ENCODE measurements around the gene PDXK.
"Not testable (repeated sequence)": the region's sequence is repeated elsewhere in the genome, so short reads cannot be mapped to it uniquely, and the experiment has no call there.

Gene PDXK

DNA sequence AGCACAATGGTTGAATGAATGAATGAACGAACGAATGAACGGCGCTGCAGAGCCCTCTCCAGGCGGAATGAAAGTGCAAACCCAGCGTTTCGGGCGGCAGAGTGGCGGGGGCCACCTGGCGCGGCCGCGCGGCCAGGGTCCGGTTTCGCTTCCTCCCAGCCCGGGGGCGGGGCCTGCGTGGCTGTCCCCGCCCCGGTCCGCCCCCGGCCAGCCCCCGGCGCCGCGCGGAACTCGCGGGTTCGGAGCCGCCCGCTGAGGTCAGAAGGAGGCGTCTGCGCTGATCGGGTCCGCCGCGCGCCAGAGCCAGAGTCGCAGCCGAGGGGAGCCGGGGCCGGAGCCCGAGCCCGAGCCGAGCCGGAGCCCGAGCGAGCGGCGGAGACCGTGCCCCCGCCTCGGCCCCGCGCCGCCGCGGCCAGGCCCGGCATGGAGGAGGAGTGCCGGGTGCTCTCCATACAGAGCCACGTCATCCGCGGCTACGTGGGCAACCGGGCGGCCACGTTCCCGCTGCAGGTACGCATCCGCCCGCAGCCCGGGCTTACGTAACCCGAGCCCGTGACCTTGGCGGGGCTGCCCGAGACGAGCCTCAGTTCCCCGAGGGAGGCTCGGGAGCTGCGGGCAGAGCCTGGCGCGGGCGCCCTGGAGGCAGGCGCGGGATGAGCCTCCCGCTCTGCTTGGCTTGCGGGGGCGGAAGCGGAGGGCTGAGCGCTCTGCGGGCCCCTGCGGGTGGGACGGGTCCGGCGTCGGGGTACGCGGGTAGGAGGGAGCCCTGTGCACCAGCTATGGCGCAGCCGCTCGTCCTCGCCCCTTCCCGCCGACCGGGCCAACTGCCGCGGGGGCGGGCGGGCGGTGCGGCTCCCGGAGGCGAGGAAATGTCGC is at the start of gene PDXK:
PDXK (plus strand) TSS at position 258 of the 876 bp plus-strand sequence; CDS start at position 424, 166 bp downstream.
- peak; percentile 92 for DNase-seq

DNA sequence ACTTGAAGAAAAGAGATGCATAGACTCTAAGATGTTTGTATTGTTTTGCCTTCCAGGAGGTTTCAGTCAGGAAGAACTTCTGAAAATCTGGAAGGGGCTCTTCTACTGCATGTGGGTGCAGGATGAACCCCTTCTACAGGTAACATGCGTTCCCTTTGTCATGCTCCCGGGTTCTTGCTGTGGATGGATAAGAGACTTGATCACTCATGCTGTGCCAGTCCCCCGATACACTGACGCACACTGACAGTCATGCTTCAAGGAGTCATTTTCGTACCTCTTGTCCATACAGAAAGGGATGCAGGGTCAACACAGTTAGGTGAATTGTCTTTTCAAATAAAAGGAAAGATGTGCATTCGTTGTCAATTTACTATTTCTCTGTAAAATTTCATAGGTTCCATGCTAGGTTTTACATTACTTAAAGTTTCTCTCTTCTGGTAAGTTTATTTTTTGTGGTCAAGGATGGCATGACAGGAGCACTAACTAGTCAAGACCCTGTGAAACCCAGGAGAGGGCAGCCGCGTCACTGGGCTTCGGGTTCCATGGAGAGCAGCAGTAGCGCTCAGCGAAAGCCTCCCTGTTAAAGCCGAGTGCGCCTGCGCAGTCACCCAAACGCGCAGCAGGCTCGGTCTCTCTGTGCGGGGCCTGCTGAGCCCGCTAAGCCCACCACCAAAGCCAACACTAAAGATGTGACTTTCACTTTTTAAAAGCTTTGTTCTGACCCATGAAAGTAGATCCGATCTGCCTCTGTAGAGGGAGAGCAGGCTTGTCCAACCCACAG is 48.9 kb upstream of the PDXK start:
- DNase-seq: no peak

DNA sequence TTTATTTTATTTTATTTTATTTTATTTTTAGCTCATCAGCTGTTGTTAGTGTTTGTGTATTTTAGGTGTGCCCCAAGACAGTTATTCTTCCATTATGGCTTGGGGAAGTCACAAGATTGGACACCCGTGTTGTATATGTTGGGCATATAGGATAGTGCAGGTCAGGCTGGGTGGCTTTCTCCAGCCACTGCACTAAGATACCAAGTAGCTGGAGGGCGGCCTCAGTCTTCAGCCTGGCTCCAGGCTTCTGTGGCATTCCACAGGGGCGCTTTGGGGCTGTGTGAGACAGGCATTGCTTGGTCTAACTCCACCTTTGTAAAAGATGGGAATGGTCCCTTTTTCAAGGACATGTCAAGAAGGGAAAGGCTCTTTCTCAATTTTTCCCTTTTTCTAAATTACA is 43.1 kb upstream of the PDXK start:
- no peak for DNase-seq

DNA sequence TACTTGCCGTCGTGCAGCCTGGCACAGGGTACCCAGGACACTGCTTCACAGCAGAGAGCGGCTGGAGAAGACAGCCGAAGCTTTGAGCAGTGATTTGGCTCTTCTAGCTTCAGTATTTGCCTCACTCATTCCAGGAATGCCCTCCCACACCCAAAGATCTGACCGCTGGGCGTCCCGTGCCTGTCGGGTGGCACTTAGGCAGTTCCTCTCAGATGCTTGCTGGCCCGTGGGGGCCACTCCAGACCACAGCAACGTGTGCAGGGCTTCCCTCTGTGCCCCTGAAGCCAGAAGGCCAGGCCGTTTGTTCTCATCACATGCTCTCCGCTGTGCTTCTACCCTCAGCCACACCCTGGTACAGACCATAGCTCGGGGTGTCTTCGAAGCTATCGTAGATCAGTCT is 42.5 kb upstream of the PDXK start:
- DNase-seq: no peak

DNA sequence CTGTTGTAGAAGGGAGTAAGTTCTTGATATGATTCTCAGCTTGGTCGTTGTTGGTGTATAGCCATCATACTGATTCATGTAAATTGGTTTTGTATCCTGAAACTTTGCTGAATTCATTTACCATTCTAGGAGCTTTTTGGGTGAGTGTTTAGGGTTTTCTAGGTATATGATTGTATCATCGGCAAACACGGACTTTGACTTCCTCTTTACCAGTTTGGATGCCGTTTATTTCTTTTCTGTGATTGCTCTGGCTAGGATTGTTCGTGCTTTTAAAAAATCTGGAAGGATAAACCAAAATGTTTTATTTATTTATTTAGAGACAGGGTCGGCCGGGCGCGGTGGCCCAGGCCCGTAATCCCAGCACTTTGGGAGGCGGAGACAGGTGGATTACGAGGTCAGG is 39.0 kb upstream of the PDXK start:
- DNase-seq: no peak

DNA sequence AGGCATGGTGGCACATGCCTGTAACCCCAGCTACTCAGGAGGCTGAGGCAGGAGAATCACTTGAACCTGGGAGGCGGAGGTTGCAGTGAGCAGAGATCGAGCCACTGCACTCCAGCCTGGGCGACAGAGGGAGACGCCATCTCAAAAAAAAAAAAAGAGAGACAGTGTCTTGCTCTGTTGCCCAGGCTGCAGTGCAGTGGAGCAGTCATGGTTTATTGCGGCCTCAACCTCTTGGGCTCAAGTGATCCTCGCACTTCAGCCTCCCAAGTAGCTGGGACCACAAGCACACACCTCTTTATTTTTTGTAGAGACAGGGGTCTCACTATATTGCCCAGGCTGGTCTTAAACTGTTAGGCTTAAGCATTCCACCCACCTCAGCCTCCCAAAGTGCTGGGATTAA is 38.5 kb upstream of the PDXK start:
- DNase-seq: not testable (repeated sequence)

DNA sequence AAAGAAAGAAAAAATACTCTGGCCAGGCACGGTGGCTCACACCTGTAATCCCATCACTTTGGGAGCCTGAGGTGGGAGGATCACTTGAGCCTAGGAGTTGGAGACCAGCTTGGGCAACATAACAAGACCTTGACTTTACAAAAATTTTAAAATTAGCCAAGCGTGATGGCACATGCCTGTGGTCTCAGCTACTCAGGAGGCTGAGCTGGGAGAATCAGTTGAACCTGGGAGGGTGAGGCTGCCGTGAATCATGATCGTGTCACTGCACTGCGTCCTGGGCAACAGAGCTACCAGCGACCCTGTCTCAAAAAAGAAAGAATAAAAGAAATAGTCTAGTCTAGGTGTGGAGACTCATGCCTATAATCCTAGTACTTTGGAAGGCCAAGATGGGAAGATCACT is 37.3 kb upstream of the PDXK start:
- DNase-seq: no peak

DNA sequence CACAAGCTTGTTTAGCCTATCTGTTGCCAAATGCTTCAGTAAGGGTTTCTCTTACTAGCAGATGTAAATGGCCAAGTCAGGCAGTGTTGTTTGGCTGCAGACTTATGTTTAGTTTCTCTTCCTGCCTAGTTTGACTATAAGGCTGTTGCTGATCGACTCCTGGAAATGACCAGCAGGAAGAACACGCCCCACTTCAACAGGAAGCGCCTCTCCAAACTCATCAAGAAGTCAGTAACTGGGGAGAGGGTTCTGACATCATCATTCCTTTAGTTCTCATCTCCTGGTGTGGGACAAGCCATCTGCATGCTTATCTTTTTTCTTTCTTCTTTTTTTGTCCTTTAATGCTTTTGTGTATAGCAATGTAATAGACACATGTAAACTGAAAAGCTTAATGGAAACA is 34.5 kb upstream of the PDXK start:
- no peak for DNase-seq

DNA sequence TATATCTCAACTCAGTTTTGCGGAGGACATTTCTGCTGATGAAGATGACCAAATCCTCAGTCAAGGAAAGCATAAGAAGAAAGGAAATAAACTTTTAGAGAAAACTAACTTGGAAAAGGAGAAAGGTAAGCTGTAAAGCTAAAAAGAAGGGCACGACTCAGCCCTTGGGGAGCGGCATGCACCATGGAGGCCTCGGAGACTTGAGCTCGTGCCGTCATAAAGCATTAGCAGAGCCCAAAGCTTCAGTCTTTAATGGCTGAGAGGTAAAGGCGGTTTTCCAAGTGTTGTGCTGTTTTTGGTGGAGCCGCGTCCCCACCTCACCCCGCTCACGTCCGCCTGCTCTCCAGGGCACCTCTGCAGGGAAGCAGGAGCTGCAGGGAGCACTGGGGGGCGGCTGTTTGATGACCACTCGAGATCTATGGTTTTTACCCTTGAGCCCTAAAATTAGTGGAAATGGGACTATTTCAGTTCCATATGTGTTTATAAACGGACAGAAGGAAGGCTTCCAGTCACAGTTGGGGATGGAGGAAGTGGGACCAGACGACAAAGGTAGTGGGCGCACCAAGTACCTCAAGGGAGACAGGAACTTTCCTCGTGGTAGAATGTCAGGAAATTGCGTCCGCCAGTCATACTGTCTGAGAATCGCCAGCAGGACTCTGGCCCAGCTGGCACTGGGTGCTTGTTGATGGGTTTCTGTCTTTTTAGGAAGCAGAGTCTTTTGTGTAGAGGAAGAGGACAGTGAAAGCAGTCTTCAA is 31.9 kb upstream of the PDXK start:
- DNase-seq: no peak

DNA sequence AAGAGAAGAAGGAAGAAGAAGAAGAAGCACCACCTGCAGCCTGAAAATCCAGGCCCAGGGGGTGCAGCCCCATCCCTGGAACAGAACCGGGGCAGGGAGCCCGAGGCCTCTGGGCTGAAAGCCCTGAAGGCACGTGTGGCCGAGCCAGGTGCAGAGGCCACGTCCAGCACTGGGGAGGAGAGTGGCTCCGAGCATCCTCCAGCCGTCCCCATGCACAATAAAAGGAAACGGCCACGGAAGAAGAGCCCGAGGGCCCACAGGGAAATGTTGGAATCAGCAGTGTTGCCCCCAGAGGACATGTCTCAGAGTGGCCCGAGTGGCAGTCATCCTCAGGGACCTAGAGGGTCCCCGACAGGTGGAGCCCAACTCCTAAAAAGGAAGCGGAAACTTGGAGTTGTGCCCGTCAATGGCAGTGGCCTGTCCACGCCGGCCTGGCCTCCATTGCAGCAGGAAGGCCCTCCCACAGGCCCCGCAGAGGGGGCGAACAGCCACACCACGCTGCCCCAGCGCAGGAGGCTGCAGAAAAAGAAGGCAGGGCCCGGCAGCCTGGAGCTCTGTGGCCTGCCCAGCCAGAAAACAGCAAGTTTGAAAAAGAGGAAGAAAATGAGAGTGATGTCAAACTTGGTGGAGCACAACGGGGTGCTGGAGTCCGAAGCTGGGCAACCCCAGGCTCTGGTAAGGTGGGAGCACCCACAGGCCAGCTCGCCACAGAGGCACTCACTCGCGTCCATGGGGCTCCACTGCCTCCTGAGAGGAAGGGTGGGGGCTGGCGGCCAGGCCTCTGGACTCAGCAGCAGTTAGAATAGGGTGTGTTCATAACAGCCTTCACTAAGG is 31.1 kb upstream of the PDXK start:
- DNase-seq: no peak

DNA sequence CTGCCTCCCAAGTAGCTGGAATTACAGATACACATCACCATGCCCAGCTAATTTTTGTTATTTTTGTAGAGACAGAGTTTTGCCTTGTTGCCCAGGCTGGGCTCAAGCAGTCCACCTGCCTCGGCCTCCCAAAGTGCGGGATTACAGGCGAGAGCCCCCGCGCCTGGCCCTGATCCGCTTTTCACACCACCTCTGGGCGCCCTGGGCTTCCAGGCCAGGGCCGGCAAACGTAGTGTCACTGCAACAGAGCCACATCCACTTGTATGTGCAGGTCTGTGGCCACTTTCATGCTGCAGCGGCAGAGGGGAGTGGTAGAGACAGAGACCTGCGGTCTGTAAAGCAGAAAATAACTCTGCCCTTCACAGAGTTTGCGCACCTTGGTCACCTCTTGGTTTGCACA is 30.0 kb upstream of the PDXK start:
- DNase-seq: no peak

DNA sequence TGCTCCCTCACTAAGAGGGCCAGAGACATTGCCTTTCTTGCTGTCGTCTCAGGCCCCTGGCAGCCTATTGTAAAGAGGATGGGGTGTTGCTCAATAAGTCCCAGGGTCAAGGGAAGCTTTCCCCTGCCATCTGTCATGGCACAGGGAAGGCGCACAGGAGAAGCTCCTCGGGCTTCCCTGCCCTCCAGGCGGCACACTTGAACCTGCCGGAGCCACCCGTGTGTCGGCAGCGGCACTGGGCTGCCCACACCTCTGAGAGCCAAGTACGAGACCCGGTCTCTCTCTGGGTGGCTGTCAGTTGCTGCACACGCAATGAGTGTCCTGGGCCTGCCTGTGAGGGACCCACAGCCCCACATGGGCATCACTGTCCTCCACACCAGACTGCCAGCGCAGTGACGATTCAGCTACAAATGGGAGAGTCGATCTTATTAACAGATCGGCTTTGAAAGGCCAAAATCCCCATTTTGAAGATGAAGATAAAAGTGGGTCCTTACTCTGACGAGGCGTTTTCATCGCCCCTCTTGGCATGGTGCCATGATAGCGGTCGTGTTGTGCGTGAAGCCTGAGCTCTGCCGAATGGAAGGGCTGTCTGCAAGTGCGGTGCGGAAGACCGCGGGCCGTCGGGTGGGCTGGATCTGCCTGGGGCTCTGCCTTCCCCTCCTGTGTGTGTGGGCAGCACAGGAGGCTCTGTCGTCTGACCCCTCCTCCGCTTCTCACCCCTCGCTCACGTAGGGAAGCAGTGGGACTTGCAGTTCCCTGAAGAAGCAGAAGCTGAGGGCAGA is 29.2 kb upstream of the PDXK start:
- no peak for DNase-seq

DNA sequence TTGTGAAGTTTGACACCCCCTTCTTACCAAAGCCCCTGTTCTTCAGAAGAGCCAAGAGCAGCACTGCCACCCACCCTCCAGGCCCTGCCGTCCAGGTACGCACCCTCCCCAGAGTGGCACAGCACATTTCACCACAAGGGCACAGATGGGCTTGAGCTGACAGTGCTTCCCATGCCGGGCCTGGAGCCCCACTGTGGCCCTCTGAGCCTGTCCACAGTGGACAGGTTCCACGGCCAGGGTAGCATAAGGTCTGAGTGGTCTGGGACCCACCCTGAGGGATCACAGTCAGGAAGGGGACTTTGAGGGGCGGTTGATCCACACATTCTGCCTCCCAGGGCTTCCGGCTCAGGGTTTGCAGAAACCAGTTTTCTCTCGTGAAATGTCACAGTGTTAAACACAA is 28.6 kb upstream of the PDXK start:
- no peak for DNase-seq

DNA sequence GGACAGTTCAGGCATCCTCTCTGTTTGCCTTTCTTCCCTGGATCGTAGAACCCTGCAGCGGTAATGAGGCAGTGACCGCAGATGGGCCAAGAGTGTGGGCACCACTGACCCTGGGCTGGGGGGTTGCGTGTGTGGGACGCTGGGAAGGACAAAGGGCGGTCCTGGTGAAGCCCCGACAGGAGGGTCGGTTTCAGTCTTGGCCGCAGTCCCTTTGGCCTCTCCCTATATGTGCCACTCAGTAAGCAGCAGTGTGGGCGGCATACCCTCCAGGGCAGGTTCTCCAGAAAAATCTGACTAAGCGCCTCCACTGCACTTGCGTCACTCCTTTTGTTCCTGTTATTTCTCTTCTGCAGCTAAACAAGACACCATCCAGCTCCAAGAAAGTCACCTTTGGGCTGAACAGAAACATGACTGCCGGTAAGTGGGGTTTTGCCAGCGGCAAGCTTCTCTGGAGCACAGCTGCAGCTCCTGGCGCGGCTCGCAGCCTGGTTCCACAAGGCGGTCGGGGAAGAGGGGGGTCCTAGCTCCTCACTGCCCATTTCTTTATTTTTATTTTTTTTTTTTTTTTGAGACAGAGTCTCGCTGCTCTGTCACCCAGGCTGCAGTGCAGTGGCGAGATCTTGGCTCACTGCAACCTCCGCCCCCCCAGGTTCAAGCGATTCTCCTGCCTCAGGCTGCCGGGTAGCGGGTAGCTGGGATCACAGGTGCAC is 27.7 kb upstream of the PDXK start:
- no peak for DNase-seq

DNA sequence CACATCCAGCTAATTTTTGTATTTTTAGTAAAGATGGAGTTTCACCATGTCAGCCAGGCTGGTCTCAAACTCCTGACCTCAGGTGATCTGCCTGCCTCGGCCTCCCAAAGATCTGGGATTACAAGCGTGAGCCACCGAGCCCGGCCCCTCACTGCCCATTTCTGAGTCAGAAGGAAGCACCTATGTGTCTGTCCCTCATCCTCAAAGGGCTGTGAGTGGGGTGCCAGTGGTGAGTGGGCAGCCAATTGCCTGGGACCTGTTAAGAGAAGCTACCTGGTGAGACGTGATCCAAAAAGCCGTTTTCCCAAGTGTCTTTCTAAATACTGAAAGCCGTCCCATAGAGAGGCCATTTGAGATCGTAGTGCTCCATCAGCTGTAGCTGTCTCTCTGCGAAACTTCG is 27.1 kb upstream of the PDXK start:
- DNase-seq: peak; percentile 18

DNA sequence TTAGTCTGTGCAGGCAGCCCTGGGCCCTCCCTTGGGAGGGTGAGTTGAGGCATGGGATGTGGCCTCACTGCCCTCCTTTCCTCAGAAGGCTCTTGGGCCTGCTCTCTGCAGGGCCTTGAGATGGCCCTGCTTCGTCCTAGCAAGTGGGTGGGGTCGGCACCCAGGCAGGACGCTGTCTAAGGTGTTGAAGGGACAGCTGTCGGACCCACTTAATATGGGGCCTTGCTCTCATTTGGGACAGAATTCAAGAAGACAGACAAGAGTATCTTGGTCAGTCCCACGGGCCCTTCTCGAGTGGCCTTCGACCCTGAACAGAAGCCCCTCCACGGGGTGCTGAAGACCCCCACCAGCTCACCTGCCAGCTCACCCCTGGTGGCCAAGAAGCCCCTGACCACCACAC is 26.0 kb upstream of the PDXK start:
- DNase-seq: no peak

DNA sequence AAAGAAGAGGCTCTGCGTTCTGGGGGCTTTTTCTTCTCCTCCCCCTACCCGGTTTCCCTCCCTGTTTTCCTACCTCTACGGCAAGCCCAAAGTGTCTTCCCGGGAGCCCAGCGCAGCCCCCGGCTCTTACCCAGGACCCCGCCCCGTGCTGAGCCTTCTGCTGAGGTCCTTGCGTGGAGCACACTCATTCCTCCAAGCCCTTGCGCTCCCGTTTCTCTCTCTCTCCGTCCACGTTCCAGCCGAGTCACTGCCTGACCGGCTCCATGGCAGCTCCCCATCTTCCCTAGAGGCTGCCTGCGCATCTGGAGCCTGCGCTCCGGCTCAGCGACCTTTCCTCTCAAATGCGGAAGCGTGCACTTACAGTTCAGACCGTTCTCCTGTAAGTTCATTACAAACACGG is 24.9 kb upstream of the PDXK start:
- DNase-seq: no peak

DNA sequence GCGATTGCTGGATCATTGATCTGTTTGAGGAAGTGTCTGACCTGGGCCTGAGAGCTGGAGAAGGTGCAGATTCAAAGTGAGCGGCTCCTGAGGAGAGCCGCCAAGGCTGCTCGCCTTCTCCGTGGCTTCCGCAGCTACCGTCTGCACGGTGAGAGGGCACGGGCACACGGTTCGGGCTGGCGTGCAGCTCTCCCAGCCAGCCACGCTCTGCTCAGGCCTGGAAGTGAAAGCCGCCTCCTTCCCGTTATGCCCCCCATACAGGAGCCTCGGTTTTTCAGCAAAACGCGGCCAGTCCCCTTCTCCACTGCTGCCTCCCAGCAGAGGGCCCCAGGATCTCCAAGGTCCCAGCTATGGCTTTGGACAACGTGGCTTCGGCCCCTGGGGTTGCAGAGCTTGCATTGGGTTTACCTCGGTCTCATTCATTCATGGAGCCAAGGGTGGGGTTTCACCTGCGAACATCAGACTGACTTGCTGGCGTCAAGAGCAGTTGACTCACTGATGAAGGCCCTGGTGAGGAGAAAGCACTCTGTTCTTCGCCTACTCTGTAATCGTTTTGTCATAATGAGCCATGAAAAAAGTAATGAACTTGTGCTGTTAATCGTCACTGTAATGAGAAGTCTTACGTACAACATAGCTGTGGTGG is 24.4 kb upstream of the PDXK start:
- DNase-seq: peak; percentile 26

DNA sequence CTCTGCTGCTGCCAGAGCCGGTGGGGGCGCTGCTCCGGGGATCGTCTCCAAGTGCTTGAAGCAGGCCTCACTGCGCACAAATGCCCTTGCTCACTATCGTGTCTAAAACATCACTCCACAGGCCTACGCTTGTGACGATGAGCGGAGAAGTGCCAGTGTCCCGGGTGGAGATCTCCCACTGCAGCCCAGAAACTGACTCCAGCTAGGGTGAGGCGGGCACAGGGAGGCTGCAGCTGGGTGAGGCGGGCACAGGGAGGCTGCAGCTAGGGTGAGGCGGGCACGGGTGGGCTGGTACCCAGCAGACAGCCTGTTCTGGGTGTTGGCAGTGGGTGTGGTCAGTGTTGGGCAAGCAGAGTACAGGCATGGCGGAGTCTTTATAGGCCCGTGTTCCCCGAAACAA is 22.7 kb upstream of the PDXK start:
- DNase-seq: peak; percentile 2
